SK-N-SH (cell line): ENCODE data around the gene FOXP1. TPM values are rescaled to one million over a fixed set of nuclear protein-coding genes. Genes with fewer than 3 reads are reported as not detected.

ENCODE experiments used
- CTCF ChIA-PET: fragments of 300-600, 350-600 bp; formaldehyde crosslinking; extraction: SDS; loops from one replicate; lab custom pipeline; 2021; lab: Yijun Ruan, JAX
- POLR2A ChIA-PET: fragments of 350-600 bp; sonication (Branson Sonifier 250); formaldehyde crosslinking; extraction: SDS; loops from one replicate; lab custom pipeline; 2020; ENCODE audit warnings: antibody characterized with exemption, inconsistent platforms; lab: Yijun Ruan, JAX
- DNase-seq: peaks from one replicate; pipeline ENCODE4 v3.0.0; 2012
- H2AFZ ChIP-seq: fragments of 200-600 bp; sonication (generic); 2 replicates; pipeline ENCODE4 v1.8.1; 2016; ENCODE audit warnings: antibody characterized with exemption, mild to moderate bottlenecking, low read depth
- H3F3A ChIP-seq: fragments of 200-600 bp; sonication (generic); replicated peaks from 2 replicates; pipeline ENCODE3; 2016; ENCODE audit warnings: antibody characterized with exemption, mild to moderate bottlenecking; ENCODE audit not compliant: insufficient read depth
- H3K27ac ChIP-seq, 2 experiments: fragments of 200-500 bp in 1 of 2; fragments of 200-600 bp in 1 of 2; sonication (Bioruptor generic) in 1 of 2; sonication (generic), shearing (Covaris generic) in 1 of 2; 2 replicates each; pipeline versions ENCODE4 v1.5.1 to v1.6.1; 2014 to 2016; ENCODE audit warnings: low read depth in 2 of 2, inconsistent platforms in 1 of 2, low read length in 1 of 2, mild to moderate bottlenecking in 1 of 2, mixed read lengths in 1 of 2
- H3K27me3 ChIP-seq: fragments of 200-600 bp; sonication (generic), shearing (Covaris generic); 2 replicates; pipeline ENCODE4 v1.6.1; 2016; ENCODE audit warnings: mixed run types; ENCODE audit not compliant: insufficient read depth
- H3K36me3 ChIP-seq, 2 experiments: fragments of 200-500 bp in 1 of 2; fragments of 200-600 bp in 1 of 2; sonication (Bioruptor generic) in 1 of 2; sonication (generic) in 1 of 2; replicated peaks in 1 of 2; 2 replicates each; pipeline versions ENCODE3 to v1.5.1; 2014 to 2016; ENCODE audit warnings: low read length in 1 of 2, mild to moderate bottlenecking in 1 of 2; ENCODE audit not compliant: insufficient read depth in 2 of 2, control insufficient read depth in 1 of 2
- H3K4me1 ChIP-seq, 2 experiments: fragments of 200-500 bp in 1 of 2; fragments of 200-600 bp in 1 of 2; sonication (Bioruptor generic) in 1 of 2; sonication (generic), shearing (Covaris generic) in 1 of 2; 2 replicates each; pipeline versions ENCODE4 v1.5.1 to v1.6.1; 2014 to 2016; ENCODE audit warnings: low read depth in 1 of 2, low read length in 1 of 2, mixed run types in 1 of 2; ENCODE audit not compliant: insufficient read depth in 2 of 2, control insufficient read depth in 1 of 2
- H3K4me2 ChIP-seq: fragments of 200-600 bp; sonication (generic), shearing (Covaris generic); 2 replicates; pipeline ENCODE4 v1.6.1; 2017; ENCODE audit warnings: mixed run types
- H3K4me3 ChIP-seq, 2 experiments: fragments of 200-500 bp in 1 of 2; fragments of 200-600 bp in 1 of 2; sonication (Bioruptor generic) in 1 of 2; sonication (generic), shearing (Covaris generic) in 1 of 2; 2 replicates each; pipeline versions ENCODE4 v1.5.1 to v1.8.1; 2014 to 2016; ENCODE audit warnings: low read depth in 2 of 2, inconsistent platforms in 1 of 2, low read length in 1 of 2, mild to moderate bottlenecking in 1 of 2, mixed read lengths in 1 of 2, moderate library complexity in 1 of 2
- H3K79me2 ChIP-seq: fragments of 200-600 bp; sonication (generic); 2 replicates; pipeline ENCODE4 v1.8.1; 2017; ENCODE audit warnings: mild to moderate bottlenecking; ENCODE audit not compliant: insufficient read depth
- H3K9ac ChIP-seq: fragments of 200-600 bp; sonication (generic); 2 replicates; pipeline ENCODE4 v1.6.1; 2017; ENCODE audit warnings: mixed run types
- H3K9me2 ChIP-seq: fragments of 200-600 bp; sonication (generic); 2 replicates; pipeline ENCODE4 v1.6.1; 2017; ENCODE audit warnings: mixed run types
- H3K9me3 ChIP-seq: fragments of 200-600 bp; sonication (generic); 2 replicates; pipeline ENCODE4 v1.6.1; 2017; ENCODE audit warnings: mixed run types, mild to moderate bottlenecking, moderate library complexity
- H4K20me1 ChIP-seq: fragments of 200-600 bp; sonication (generic); 2 replicates; pipeline ENCODE4 v1.6.1; 2017; ENCODE audit warnings: mild to moderate bottlenecking, mixed run types; ENCODE audit not compliant: insufficient read depth
- EP300 ChIP-seq, 2 experiments: IDR thresholded peaks; 2 replicates each; pipeline versions ENCODE4 v1.4.0 to v1.6.1; 2012; ENCODE audit warnings: borderline replicate concordance in 1 of 2, low read depth in 1 of 2, low read length in 1 of 2
- EZH2phosphoT487 ChIP-seq: fragments of 200-600 bp; sonication (generic); IDR thresholded peaks from 2 replicates; pipeline ENCODE4 v1.6.1; 2017; ENCODE audit warnings: low read depth, mixed run types, mild to moderate bottlenecking, antibody characterized with exemption, moderate library complexity, borderline replicate concordance
- FOSL2 ChIP-seq: IDR thresholded peaks from 2 replicates; pipeline ENCODE4 v1.4.0; 2012; ENCODE audit warnings: low read depth, mild to moderate bottlenecking, moderate library complexity, borderline replicate concordance
- FOXM1 ChIP-seq: IDR thresholded peaks from 2 replicates; pipeline ENCODE4 v1.4.0; 2012; ENCODE audit warnings: low read depth, mild to moderate bottlenecking
- GATA2 ChIP-seq: sonication (generic); formaldehyde crosslinking; IDR thresholded peaks from 2 replicates; pipeline ENCODE4 v1.5.0; 2020; ENCODE audit warnings: mild to moderate bottlenecking, missing genetic modification reagents
- MEF2A ChIP-seq: IDR thresholded peaks from 2 replicates; pipeline ENCODE4 v1.4.0; 2012; ENCODE audit warnings: low read depth, borderline replicate concordance
- PBX3 ChIP-seq: IDR thresholded peaks from 2 replicates; pipeline ENCODE4; 2012
- RCOR1 ChIP-seq: fragments of 150-350 bp; IDR thresholded peaks from 2 replicates; pipeline ENCODE4 v1.6.1; 2017; ENCODE audit warnings: antibody characterized with exemption, low read length
- RFX5 ChIP-seq: IDR thresholded peaks from 2 replicates; pipeline ENCODE4 v1.6.1; 2012; ENCODE audit warnings: mild to moderate bottlenecking, improper control_type of control experiment, low read length
- SMC3 ChIP-seq: IDR thresholded peaks from 2 replicates; pipeline ENCODE4 v1.6.1; 2012; ENCODE audit warnings: low read depth, low read length, improper control_type of control experiment
- TCF12 ChIP-seq: IDR thresholded peaks from 2 replicates; pipeline ENCODE4 v1.4.0; 2012
- YY1 ChIP-seq: IDR thresholded peaks from 2 replicates; pipeline ENCODE4 v1.4.0; 2012; ENCODE audit warnings: low read depth, mild to moderate bottlenecking
- ZBTB33 ChIP-seq: IDR thresholded peaks from 2 replicates; pipeline ENCODE4 v1.4.0; 2012; ENCODE audit warnings: low read depth, borderline replicate concordance
- WGBS: methylation state at CpG from one replicate; pipeline ENCODE4 v1.1.6; 2017; ENCODE audit warnings: low lambda C conversion rate; 5-methylcytosine and 5-hydroxymethylcytosine counted together
- polyA plus RNA-seq, 3 experiments: library from polyadenylated mRNA; depleted of rRNA; stranded (reverse); fragments of >200 nt; gene quantifications; 2 replicates each; pipeline ENCODE4 v1.2.3, GENCODE V29; 2012

FOXP1 gene
- polyA plus RNA-seq, 1 of the 3 experiments (the other 2 are of a cell fraction) = 8.8 TPM

GRCh38 chr3:71401695-71402231, 181.8 kb downstream of the FOXP1 start (continued):
- TF ChIP-seq ZBTB33 (no peak), SMC3 (no peak), TCF12 (no peak), PBX3 (no peak), MEF2A (no peak), RFX5 (no peak)

- Histone ChIP-seq H3K4me3 (no peak overlapping the region), H3K9me3 (no peaks in the 10 kb centered on the region), H3K79me2 (peaks cover 86% of the 10 kb centered on the region), H2AFZ (no peak overlapping the region), H3K4me1 (peaks cover 16 to 35% of the 10 kb centered on the region in 2 experiments), H3K9me2 (no peaks in the 10 kb centered on the region), H3F3A (peaks cover 10% of the 10 kb centered on the region), H3K4me2 (peak overlapping the region; percentile 30; the same call in 1 of the 2 replicates), H3K36me3 (no peaks in the 10 kb centered on the region), H4K20me1 (no peaks in the 10 kb centered on the region), H3K9ac (no peak overlapping the region), H3K27ac (peak overlapping the region; percentile 32 to 62; a peak in 3 of 4 replicates), H3K27me3 (no peaks in the 10 kb centered on the region)
- ChIA-PET POLR2A (no interaction called here), CTCF (interaction anchor here (0.6 to 1.4 kb wide), 4 partner anchors 16 to 381 kb away, joined by 3 read pairs; no protein-coding TSS in a partner anchor)
- 64% methylated on average over 6 of the region's 6 CpGs for WGBS
- peak; percentile 26 for DNase-seq
- TF ChIP-seq GATA2 (CRISPR knock-in tag) (peak; percentile 66), TCF12 (peak; percentile 52), EP300 (IDR thresholded peaks at IDR 0.05; ENCODE audit: borderline replicate concordance in 1 of 2, low read depth in 1 of 2, low read length in 1 of 2) (peak in 1 of 2 experiments; percentile 89; a peak in 2 of 4 replicates), EZH2phosphoT487 (no peak), RCOR1 (peak; percentile 87; the same call in 1 of the 2 replicates)
Observed at GRCh38 chr3:71400986-71401451, 182.5 kb downstream of the FOXP1 start.

DNA sequence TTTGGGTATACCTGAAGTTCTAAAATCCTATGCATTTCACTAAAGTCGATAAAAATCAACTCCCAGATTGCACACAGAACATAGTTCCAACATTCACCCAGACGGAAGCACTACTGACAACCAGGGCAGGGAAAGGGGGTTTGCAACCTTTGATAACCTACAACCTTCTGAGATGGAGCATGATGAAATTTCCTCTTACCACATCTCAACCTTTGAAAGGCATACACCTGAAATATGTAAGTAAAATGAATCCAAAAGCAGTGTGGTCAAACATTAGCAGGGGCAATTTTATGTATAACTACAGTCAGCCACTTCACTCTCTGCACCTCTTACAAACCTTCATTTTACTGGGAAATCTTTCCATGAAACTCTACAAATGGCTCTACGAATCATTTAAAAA, 184.1 kb downstream of the FOXP1 start:
- DNase-seq = no peak
- WGBS = 93% methylated on average over 3 of the region's 3 CpGs
- CTCF ChIA-PET = interaction anchor here (0.7 to 1.3 kb wide), 4 partner anchors 143 to 392 kb away, joined by 3 to 4 read pairs (median 3); no protein-coding TSS in a partner anchor
- TF ChIP-seq YY1 (no peak), RCOR1 (no peak), EP300 (IDR thresholded peaks at IDR 0.05; ENCODE audit: borderline replicate concordance in 1 of 2, low read depth in 1 of 2, low read length in 1 of 2) (no peak), FOXM1 (no peak), FOSL2 (no peak)
- no peaks in the 10 kb centered on the region for H3K9me2 ChIP-seq
- H3K9me3 ChIP-seq = no peaks in the 10 kb centered on the region
- no peaks in the 10 kb centered on the region for H4K20me1 ChIP-seq
- H3K4me2 ChIP-seq = no peak overlapping the region
- POLR2A ChIA-PET = no interaction called here
- H3K4me3 ChIP-seq = no peak overlapping the region
- no peak overlapping the region for H2AFZ ChIP-seq
- peaks cover 16% of the 10 kb centered on the region for H3F3A ChIP-seq
- H3K4me1 ChIP-seq = peaks cover 16 to 35% of the 10 kb centered on the region in 2 experiments
- no peak overlapping the region for H3K27ac ChIP-seq
- peaks cover 83% of the 10 kb centered on the region for H3K79me2 ChIP-seq
- H3K9ac ChIP-seq = no peak overlapping the region
- no peaks in the 10 kb centered on the region for H3K27me3 ChIP-seq
- H3K36me3 ChIP-seq = no peaks in the 10 kb centered on the region
